Measurements from ENCODE around the gene PPEF2. TPM values are rescaled to one million over a fixed set of nuclear protein-coding genes. Genes with fewer than 3 reads are reported as not detected.

The PPEF2 gene
- total RNA-seq, 1 experiment from 2014 or later: not detected

GRCh38 chr4:75908555-75908954 lies 6.3 kb upstream of the PPEF2 start:
- Histone ChIP-seq H3K79me2 (ENCODE audit: low read depth) (no peaks in the 10 kb centered on the region), H3K4me2 (no peak overlapping the region), H3K4me3 (no peak overlapping the region), H4K20me1 (ENCODE audit: insufficient read depth) (no peaks in the 10 kb centered on the region), H3K27ac (no peak overlapping the region), H3K27me3 (ENCODE audit: insufficient read depth, low read depth) (no peaks in the 10 kb centered on the region), H3K9me3 (ENCODE audit: insufficient read depth, low read depth) (no peaks in the 10 kb centered on the region), H3K4me1 (replicated peaks; ENCODE audit: insufficient read depth) (no peaks in the 10 kb centered on the region), H3F3A (ENCODE audit: insufficient read depth, low read depth) (no peaks in the 10 kb centered on the region), H3K36me3 (ENCODE audit: low read depth) (no peaks in the 10 kb centered on the region), H3K9me2 (ENCODE audit: insufficient read depth) (no peaks in the 10 kb centered on the region), H2AFZ (no peak overlapping the region)
- ChIA-PET POLR2A (ENCODE audit: unreplicated experiment) (interaction anchor here (0.6 kb wide), 1 partner anchor 16 kb away, joined by 7 read pairs; no protein-coding TSS in a partner anchor), CTCF (interaction anchor here (1.1 kb wide), 1 partner anchor 13 kb away, joined by 3 read pairs; no protein-coding TSS in a partner anchor)
- intact Hi-C loops (cut with micrococcal nuclease; ENCODE audit: unreplicated experiment): no loop called here
- no peak for TF ChIP-seq EZH2 (IDR thresholded peaks at IDR 0.05; ENCODE audit: low read depth)
- TF ChIP-seq, protein P1, sequence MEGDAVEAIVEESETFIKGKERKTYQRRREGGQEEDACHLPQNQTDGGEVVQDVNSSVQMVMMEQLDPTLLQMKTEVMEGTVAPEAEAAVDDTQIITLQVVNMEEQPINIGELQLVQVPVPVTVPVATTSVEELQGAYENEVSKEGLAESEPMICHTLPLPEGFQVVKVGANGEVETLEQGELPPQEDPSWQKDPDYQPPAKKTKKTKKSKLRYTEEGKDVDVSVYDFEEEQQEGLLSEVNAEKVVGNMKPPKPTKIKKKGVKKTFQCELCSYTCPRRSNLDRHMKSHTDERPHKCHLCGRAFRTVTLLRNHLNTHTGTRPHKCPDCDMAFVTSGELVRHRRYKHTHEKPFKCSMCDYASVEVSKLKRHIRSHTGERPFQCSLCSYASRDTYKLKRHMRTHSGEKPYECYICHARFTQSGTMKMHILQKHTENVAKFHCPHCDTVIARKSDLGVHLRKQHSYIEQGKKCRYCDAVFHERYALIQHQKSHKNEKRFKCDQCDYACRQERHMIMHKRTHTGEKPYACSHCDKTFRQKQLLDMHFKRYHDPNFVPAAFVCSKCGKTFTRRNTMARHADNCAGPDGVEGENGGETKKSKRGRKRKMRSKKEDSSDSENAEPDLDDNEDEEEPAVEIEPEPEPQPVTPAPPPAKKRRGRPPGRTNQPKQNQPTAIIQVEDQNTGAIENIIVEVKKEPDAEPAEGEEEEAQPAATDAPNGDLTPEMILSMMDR (conservative IDR thresholded peaks at IDR 0.05): no peak
- no peak for DNase-seq
- no TSS peak for BruUV-seq (replicated peaks)

GRCh38 chr4:75907966-75908365 lies 5.7 kb upstream of the PPEF2 start:
- no peak overlapping the region for H3K27ac ChIP-seq
- H3K4me1 ChIP-seq (replicated peaks; ENCODE audit: insufficient read depth): no peaks in the 10 kb centered on the region
- no peak overlapping the region for H3K4me2 ChIP-seq
- H3K9me3 ChIP-seq (ENCODE audit: insufficient read depth, low read depth): no peaks in the 10 kb centered on the region
- POLR2A ChIA-PET (ENCODE audit: unreplicated experiment): no interaction called here
- no peak for DNase-seq
- CTCF ChIA-PET: no interaction called here
- intact Hi-C loops (cut with micrococcal nuclease; ENCODE audit: unreplicated experiment): no loop called here
- no peak for TF ChIP-seq EZH2 (IDR thresholded peaks at IDR 0.05; ENCODE audit: low read depth)
- TF ChIP-seq, protein P1 (conservative IDR thresholded peaks at IDR 0.05): no peak
- no peaks in the 10 kb centered on the region for H3K36me3 ChIP-seq (ENCODE audit: low read depth)
- H3K4me3 ChIP-seq: no peak overlapping the region
- H3K79me2 ChIP-seq (ENCODE audit: low read depth): no peaks in the 10 kb centered on the region
- no peak overlapping the region for H2AFZ ChIP-seq
- H3K9me2 ChIP-seq (ENCODE audit: insufficient read depth): no peaks in the 10 kb centered on the region
- H3F3A ChIP-seq (ENCODE audit: insufficient read depth, low read depth): no peaks in the 10 kb centered on the region
- no peaks in the 10 kb centered on the region for H4K20me1 ChIP-seq (ENCODE audit: insufficient read depth)
- no peaks in the 10 kb centered on the region for H3K27me3 ChIP-seq (ENCODE audit: insufficient read depth, low read depth)
- BruUV-seq (replicated peaks): no TSS peak

DNA sequence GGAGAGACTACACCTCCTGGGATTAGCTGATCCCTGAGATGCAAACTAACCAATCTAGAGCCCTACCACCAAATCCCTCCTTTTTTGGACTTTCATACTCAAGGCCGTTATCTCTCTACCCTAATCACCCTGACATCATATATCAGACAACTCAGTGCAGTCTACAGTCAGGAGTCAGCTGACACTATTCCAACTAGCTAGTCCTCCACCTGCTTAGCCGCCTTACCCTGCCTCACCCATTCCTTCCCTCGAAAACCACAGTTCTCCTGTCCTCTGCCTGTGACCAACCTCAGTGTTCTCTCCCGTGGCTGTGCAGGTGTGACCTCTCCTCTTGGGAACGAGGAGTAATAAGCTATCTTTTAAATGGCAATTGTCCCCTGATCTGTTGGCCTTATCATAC lies 1.8 kb upstream of the PPEF2 start:
- Histone ChIP-seq H2AFZ (no peak overlapping the region), H3K27ac (no peak overlapping the region), H3K4me1 (replicated peaks; ENCODE audit: insufficient read depth) (no peaks in the 10 kb centered on the region), H3K9me2 (ENCODE audit: insufficient read depth) (no peaks in the 10 kb centered on the region), H3K4me2 (no peak overlapping the region), H3F3A (ENCODE audit: insufficient read depth, low read depth) (no peaks in the 10 kb centered on the region), H3K36me3 (ENCODE audit: low read depth) (no peaks in the 10 kb centered on the region), H3K4me3 (no peak overlapping the region), H3K79me2 (ENCODE audit: low read depth) (no peaks in the 10 kb centered on the region), H3K9me3 (ENCODE audit: insufficient read depth, low read depth) (no peaks in the 10 kb centered on the region), H4K20me1 (ENCODE audit: insufficient read depth) (no peaks in the 10 kb centered on the region), H3K27me3 (ENCODE audit: insufficient read depth, low read depth) (no peaks in the 10 kb centered on the region)
- ChIA-PET POLR2A (ENCODE audit: unreplicated experiment) (no interaction called here), CTCF (interaction anchor here (0.6 kb wide), 1 partner anchor 435 kb away, joined by 3 read pairs; no protein-coding TSS in a partner anchor)
- TF ChIP-seq EZH2 (IDR thresholded peaks at IDR 0.05; ENCODE audit: low read depth): no peak
- TF ChIP-seq, protein P1 (conservative IDR thresholded peaks at IDR 0.05): no peak
- no peak for DNase-seq
- no TSS peak for BruUV-seq (replicated peaks)
- intact Hi-C loops (cut with micrococcal nuclease; ENCODE audit: unreplicated experiment): no loop called here

All from PC-9 (cell line).